HepG2 (cell line): ENCODE data around the gene TMEM129. TPM values are rescaled to one million over a fixed set of nuclear protein-coding genes. Genes with fewer than 3 reads are reported as not detected.

Experiments
- DZIP1 ChIP-seq: sonication (generic); formaldehyde crosslinking; IDR thresholded peaks from 2 replicates; pipeline ENCODE4 v1.5.0; 2020; ENCODE audit warnings: mild to moderate bottlenecking, missing genetic modification reagents
- KIAA2018 ChIP-seq: sonication (generic); formaldehyde crosslinking; IDR thresholded peaks from 2 replicates; pipeline ENCODE4 v1.5.0; 2020; ENCODE audit warnings: mild to moderate bottlenecking, missing genetic modification reagents, borderline replicate concordance
- MNT ChIP-seq: fragments of 450-650 bp; IDR thresholded peaks from 2 replicates; pipeline ENCODE4 v1.6.1; 2016
- PHF8 ChIP-seq: sonication (generic); formaldehyde crosslinking; IDR thresholded peaks from 2 replicates; pipeline ENCODE4 v1.5.0; 2020; ENCODE audit warnings: missing genetic modification reagents
- PLSCR1 ChIP-seq: sonication (generic); formaldehyde crosslinking; IDR thresholded peaks from 2 replicates; pipeline ENCODE4 v1.5.0; 2020; ENCODE audit warnings: missing genetic modification reagents, mild to moderate bottlenecking, borderline replicate concordance
- RAD21 ChIP-seq: fragments of 450-650 bp; formaldehyde crosslinking; IDR thresholded peaks from 2 replicates; pipeline ENCODE4 v1.5.0; 2020; ENCODE audit warnings: mild to moderate bottlenecking
- RXRA ChIP-seq: sonication (generic); formaldehyde crosslinking; IDR thresholded peaks from 2 replicates; pipeline ENCODE4 v1.5.1; 2020; ENCODE audit warnings: missing genetic modification reagents
- SAFB2 ChIP-seq: sonication (generic); formaldehyde crosslinking; IDR thresholded peaks from 2 replicates; pipeline ENCODE4 v1.5.1; 2020; ENCODE audit warnings: missing genetic modification reagents, low read depth, mild to moderate bottlenecking, borderline replicate concordance
- ZBTB2 ChIP-seq: sonication (generic); formaldehyde crosslinking; IDR thresholded peaks from 2 replicates; pipeline ENCODE4 v1.8.0; 2022; ENCODE audit warnings: low read depth, missing genetic modification reagents
- ZNF615 ChIP-seq: sonication (generic); formaldehyde crosslinking; IDR thresholded peaks from 2 replicates; pipeline ENCODE4 v1.5.0; 2020; ENCODE audit warnings: mild to moderate bottlenecking, missing genetic modification reagents, borderline replicate concordance
- ZNF639 ChIP-seq: conservative IDR thresholded peaks from 2 replicates; pipeline ENCODE4 v1.6.1; 2018; ENCODE audit warnings: missing genetic modification reagents
- ZNF746 ChIP-seq: sonication (generic); formaldehyde crosslinking; IDR thresholded peaks from 2 replicates; pipeline ENCODE4 v1.8.0; 2022; ENCODE audit warnings: mild to moderate bottlenecking, missing genetic modification reagents
- polyA plus RNA-seq, 8 experiments: library from polyadenylated mRNA; depleted of rRNA in 3 of 8; stranded (reverse) in 7 of 8; unstranded in 1 of 8; fragments of >200 nt; fragmentation: Illumina TruSeq in 4 of 8; extraction: Trizol in 4 of 8; gene quantifications; 2 replicates each; pipeline versions ENCODE4 v1.2.1 to v1.2.3, GENCODE V29; 2011 to 2016; ENCODE audit warnings: low read depth in 4 of 8, missing spikeins in 1 of 8, mixed read lengths in 1 of 8; ENCODE audit not compliant: insufficient read depth in 1 of 8
- total RNA-seq, 5 experiments: library from RNA; depleted of rRNA; stranded (reverse); fragments of >200 nt; fragmentation: Illumina TruSeq; extraction: Trizol; gene quantifications; 2 replicates each; pipeline ENCODE4 v1.2.3, GENCODE V29; 2016; ENCODE audit warnings: low read depth in 1 of 5

Gene TMEM129
- total and polyA plus RNA-seq, 2 of the 13 experiments (the other 11 are each of a cell fraction or from before 2014, with no cell fraction given) = 19.0 to 25.8 TPM

GRCh38 chr4:1767770-1768366 lies 46.7 kb upstream of the TMEM129 start (continued):
- no peak for TF ChIP-seq KIAA2018
- TF ChIP-seq MNT = no peak
- 0 out of 2 replicates have a peak, but pooled peaks have one; percentile 56 for TF ChIP-seq ZNF746 (CRISPR knock-in tag)
- no peak for TF ChIP-seq PLSCR1 (CRISPR knock-in tag)
- TF ChIP-seq PHF8 (CRISPR knock-in tag) = no peak
- TF ChIP-seq RXRA (CRISPR knock-in tag) = no peak; the same call in 1 of the 2 replicates
- no peak for TF ChIP-seq ZNF639 (CRISPR knock-in tag)
- no peak for TF ChIP-seq SAFB2 (CRISPR knock-in tag)
- TF ChIP-seq DZIP1 (CRISPR knock-in tag) = no peak
- 0 out of 2 replicates have a peak, but pooled peaks have one; percentile 29 for TF ChIP-seq ZNF615 (CRISPR knock-in tag)
- TF ChIP-seq ZBTB2 (CRISPR knock-in tag) = peak; percentile 50; the same call in 1 of the 2 replicates
- no peak; the same call in 1 of the 2 replicates for TF ChIP-seq RAD21 (CRISPR knock-in tag)
